HG03175 (cell line): ENCODE results near the gene RPL19.
"Not testable (repeated sequence)": the region's sequence is repeated elsewhere in the genome, so short reads cannot be mapped to it uniquely, and the experiment has no call there.

Experiments used
- ATAC-seq: cut with Tn5 transposase; IDR thresholded peaks from one replicate; pipeline ENCODE4 v1.9.1; 2021; ENCODE audit warnings: mild to moderate bottlenecking, moderate library complexity; ENCODE audit not compliant: unreplicated experiment

RPL19 gene

DNA sequence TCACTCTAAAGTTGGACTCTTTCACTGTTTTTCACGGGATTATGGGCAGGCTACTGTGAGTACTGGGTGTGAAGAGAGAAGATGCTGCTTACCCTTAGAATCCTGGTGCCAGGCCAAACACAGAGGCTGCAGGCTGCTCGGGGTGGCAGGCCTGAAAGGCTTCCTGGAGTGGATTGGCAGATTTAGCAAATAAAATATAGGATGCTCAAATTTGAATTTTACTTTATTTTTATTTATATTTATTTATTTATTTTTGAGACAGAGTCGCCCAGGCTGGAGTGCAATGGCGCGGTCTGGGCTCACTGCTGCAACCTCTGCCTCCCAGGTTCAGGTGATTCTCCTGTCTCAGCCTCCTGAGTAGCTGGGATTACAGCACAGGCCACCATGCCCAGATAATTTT lies 40.5 kb downstream of the RPL19 start:
- no peak for ATAC-seq

GRCh38 chr17:39243155-39243554 lies 43.1 kb downstream of the RPL19 start:
- ATAC-seq, result no peak

DNA sequence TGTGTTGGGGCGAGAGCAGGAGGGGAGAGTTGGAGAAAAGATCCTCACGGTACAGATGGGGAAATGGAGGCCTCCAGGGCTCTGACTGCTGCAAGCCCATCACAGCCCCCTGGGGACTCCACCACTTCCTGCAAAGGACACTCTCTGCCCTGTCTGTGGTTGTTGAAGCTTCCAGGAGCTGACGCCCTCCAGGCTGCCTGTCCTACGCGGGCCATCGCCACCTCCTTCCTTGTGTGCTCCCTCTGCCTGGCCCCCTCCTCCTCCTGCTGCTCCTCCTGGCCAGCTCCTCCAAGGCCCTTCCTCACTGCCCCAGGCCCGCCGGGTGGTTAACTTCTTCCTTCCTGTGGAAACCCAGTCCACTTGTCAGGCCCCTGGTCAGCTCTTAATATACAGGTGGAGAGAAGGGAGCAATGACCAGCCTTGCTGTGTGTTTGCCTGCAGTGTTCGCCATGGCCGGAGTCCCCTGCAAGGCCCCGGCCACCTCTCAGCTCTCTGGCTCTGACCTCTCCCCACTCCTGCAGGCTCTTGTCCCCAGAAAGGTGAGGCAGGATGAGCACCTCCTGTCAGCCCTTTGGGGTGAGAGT lies 44.0 kb downstream of the RPL19 start:
- ATAC-seq, result no peak

- peak; percentile 69 for ATAC-seq
Observed at GRCh38 chr17:39244600-39245570, 44.8 kb downstream of the RPL19 start.

DNA sequence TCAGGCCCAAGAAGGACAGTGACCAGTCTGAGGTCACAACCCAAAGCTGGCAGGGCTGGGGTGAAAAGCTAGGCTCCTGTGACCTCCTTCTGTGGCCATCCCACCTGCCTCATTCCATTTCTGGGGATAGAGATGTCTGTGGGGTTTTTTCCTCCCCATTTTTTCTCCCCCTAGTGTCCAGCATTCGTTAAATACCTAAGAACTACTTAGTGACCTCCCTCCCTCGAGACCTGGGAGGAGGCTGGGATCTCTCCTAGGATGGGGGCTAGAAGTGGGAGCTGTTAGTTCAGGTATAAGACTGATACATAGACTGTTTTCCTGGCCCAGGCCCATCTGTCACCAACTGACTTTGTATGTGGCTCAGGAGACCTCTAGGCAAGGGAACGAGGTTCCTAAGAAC lies 46.2 kb downstream of the RPL19 start:
- no peak for ATAC-seq

DNA sequence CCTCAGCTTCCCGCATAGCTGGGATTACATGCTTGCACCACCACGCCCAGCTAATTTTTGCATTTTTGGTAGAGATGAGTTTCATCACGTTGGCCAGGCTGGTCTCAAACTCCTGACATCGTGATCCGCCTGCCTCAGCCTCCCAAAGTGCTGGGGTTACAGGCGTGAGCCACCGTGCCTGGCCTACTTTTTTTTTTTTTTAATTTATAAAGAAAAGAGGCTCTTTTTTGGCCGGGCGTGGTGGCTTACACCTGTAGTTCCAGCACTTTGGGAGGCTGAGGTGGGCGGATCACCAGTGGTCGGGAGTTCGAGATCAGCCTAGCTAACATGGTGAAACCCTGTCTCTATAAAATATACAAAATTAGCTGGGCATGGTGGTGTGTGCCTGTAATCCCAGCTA lies 50.0 kb downstream of the RPL19 start:
- not testable (repeated sequence) for ATAC-seq

DNA sequence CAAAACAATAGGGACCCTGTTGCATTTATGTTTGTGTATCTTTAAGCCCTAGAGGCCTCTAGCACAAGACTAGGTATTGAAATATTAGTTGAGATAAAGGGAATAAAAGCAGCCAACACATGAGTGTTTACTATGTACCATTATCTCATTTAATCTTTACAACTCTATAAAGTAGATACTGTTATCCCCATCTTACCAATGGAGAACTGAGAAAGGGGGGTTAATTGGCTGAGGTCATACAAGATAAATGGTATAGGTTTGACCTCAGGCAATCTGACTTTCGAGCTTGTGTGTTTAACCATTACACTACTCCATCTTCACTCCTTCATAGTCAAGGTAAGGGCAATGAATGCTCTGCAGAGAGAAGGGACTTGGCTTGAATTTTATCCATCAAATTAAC lies 51.9 kb downstream of the RPL19 start:
- ATAC-seq, result no peak

- ATAC-seq, result no peak
Observed at GRCh38 chr17:39252788-39253460, 52.8 kb downstream of the RPL19 start.
